ENCODE results near the gene PLXDC1. TPM values are rescaled to one million over a fixed set of nuclear protein-coding genes. Genes with fewer than 3 reads are reported as not detected.
A peak's percentile ranks its signal among the peaks of the same experiment; 100 is the strongest.
"Not testable (repeated sequence)": the region's sequence is repeated elsewhere in the genome, so short reads cannot be mapped to it uniquely, and the experiment has no call there.

Gene PLXDC1
- total and polyA plus RNA-seq, 11 donors = 4.8 to 17.4 (median 13.3) TPM

GRCh38 chr17:39123627-39124026 lies 27.8 kb downstream of the PLXDC1 start:
- H3K27ac ChIP-seq = no peak overlapping the region
- intact Hi-C loops (cut with DNase I) = no loop called here
- peaks cover 0 to 17% (median 0%) of the 10 kb centered on the region in 12 donors for H3K4me1 ChIP-seq
- H3K36me3 ChIP-seq = peaks cover 0 to 2% (median 0%) of the 10 kb centered on the region in 9 donors
- peak in 1 of 5 donors; percentile 41 for DNase-seq
- ATAC-seq = peak in 3 of 4 donors; percentile 61 to 62 (median 62)
- WGBS, 4 donors = 60 to 85% (median 75%) methylated on average over 3 to 9 of the region's 9 CpGs
- H3K27me3 ChIP-seq = no peaks in the 10 kb centered on the region
- no peak for TF ChIP-seq POLR2A (IDR thresholded peaks at IDR 0.05)
- no peak for TF ChIP-seq CTCF (IDR thresholded peaks at IDR 0.05)
- H3K4me3 ChIP-seq = no peak overlapping the region
- H3K9me3 ChIP-seq = no peaks in the 10 kb centered on the region

DNA sequence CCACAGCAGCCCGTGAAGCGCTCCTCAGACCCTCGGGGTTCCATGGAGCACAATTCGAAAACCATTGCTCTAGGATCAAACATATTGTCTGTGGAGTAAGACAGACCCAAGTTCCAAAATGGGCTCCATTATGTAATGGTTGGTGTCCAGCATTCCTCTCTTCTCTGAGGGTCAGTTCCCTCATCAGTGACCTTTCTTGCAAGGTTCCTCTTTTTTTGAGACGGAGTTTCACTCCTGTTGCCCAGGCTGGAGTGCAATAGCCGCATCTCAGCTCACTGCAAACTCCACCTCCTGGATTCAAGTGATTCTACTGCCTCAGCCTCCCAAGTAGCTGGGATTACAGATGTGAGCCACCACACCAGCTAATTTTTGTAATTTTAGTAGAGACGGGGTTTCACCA lies 28.4 kb downstream of the PLXDC1 start:
- DNase-seq (no peak), ATAC-seq (no peak)
- Histone ChIP-seq H3K27me3 (no peaks in the 10 kb centered on the region), H3K4me1 (peaks cover 0 to 17% (median 0%) of the 10 kb centered on the region in 12 donors), H3K27ac (no peak overlapping the region), H3K4me3 (no peak overlapping the region), H3K36me3 (no peaks in the 10 kb centered on the region), H3K9me3 (no peaks in the 10 kb centered on the region)
- TF ChIP-seq POLR2A (IDR thresholded peaks at IDR 0.05) (no peak), CTCF (IDR thresholded peaks at IDR 0.05) (no peak)
- WGBS, 4 donors = 86 to 94% (median 89%) methylated on average over 6 to 7 of the region's 7 CpGs
- intact Hi-C loops (cut with DNase I) = no loop called here

GRCh38 chr17:39121919-39122318 lies 29.5 kb downstream of the PLXDC1 start:
- H3K9me3 ChIP-seq; H3K27ac ChIP-seq; intact Hi-C loops (cut with DNase I); H3K4me3 ChIP-seq; ATAC-seq; H3K36me3 ChIP-seq; H3K27me3 ChIP-seq: not testable (repeated sequence)
- peaks cover 0 to 17% (median 0%) of the 10 kb centered on the region in 12 donors for H3K4me1 ChIP-seq
- DNase-seq = peak in 1 of 5 donors; percentile 9
- 92 to 97% (median 96%) methylated on average over 10 of the region's 10 CpGs for WGBS, 4 donors

DNA sequence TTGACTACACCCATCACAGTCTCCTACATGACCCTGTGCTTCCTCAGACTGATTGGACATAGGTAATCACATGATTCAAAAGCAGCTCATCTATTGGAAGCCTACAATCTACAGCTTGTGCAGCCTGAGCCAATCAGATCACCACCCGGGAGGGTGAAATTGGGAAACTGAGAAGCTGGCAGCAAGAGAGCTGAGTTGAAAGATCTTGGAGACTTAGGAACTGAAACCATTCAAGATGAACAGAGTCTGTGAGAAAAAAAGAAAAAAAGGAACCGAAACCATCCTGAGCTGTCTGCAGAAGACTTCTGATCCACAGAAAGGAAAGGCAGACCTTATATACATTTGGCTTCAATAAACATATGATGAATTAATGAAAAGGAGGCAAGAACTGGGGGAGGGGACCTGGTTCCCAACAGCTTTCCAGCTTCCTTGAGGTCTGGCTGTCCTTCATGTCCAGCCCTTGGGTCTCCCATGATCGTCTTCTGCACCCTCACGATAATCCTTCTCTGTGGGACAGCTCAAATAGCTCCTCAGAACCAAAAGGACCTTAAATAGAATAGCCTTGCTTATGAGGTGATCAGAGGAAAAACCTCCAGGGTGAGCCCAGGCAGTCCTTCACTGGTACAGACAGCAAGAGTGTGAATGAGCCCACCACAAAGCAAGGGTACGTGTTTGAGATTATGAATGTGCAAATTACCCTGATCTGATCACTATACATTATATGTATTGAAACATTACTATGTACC lies 32.6 kb downstream of the PLXDC1 start:
- no peaks in the 10 kb centered on the region for H3K27me3 ChIP-seq
- peaks cover 0 to 17% (median 0%) of the 10 kb centered on the region in 12 donors for H3K4me1 ChIP-seq
- peak overlapping the region in 1 of 12 donors; percentile 59 for H3K27ac ChIP-seq
- H3K9me3 ChIP-seq = no peaks in the 10 kb centered on the region
- no peaks in the 10 kb centered on the region for H3K36me3 ChIP-seq
- no peak overlapping the region for H3K4me3 ChIP-seq
- ATAC-seq = peak in 3 of 4 donors; percentile 42 to 47 (median 42)
- TF ChIP-seq CTCF (IDR thresholded peaks at IDR 0.05) (no peak), POLR2A (IDR thresholded peaks at IDR 0.05) (no peak)
- intact Hi-C loops (cut with DNase I) = no loop called here
- peak in 1 of 5 donors; percentile 30 for DNase-seq
- 89 to 94% (median 93%) methylated on average over 5 of the region's 5 CpGs for whole genome bisulfite sequencing, 4 donors
